Endothelial cell (in vitro differentiated cells): ENCODE data around the gene PCDHGA1. TPM values are rescaled to one million over a fixed set of nuclear protein-coding genes. Genes with fewer than 3 reads are reported as not detected.

Source experiments
- DNase-seq: peaks from one replicate; pipeline ENCODE4 v3.0.0; 2021; ENCODE audit warnings: low spot score
- H3K27ac Mint-ChIP-seq: one replicate; pipeline ENCODE4 v1.8.0; 2021; ENCODE audit warnings: mixed read lengths, inconsistent platforms; ENCODE audit not compliant: unreplicated experiment
- H3K27me3 Mint-ChIP-seq: one replicate; pipeline ENCODE4 v1.8.0; 2021; ENCODE audit warnings: mild to moderate bottlenecking, moderate library complexity, mixed read lengths, inconsistent platforms; ENCODE audit not compliant: unreplicated experiment
- H3K36me3 Mint-ChIP-seq: one replicate; pipeline ENCODE4 v1.8.0; 2021; ENCODE audit warnings: mild to moderate bottlenecking, low read depth, mixed read lengths, inconsistent platforms; ENCODE audit not compliant: unreplicated experiment
- H3K4me1 Mint-ChIP-seq: one replicate; pipeline ENCODE4 v1.8.0; 2021; ENCODE audit warnings: mild to moderate bottlenecking, mixed read lengths, inconsistent platforms; ENCODE audit not compliant: unreplicated experiment
- H3K4me3 Mint-ChIP-seq: one replicate; pipeline ENCODE4 v1.8.0; 2021; ENCODE audit warnings: mild to moderate bottlenecking, mixed read lengths, inconsistent platforms; ENCODE audit not compliant: unreplicated experiment
- H3K9me3 Mint-ChIP-seq: one replicate; pipeline ENCODE4 v1.8.0; 2021; ENCODE audit warnings: mixed read lengths, inconsistent platforms; ENCODE audit not compliant: unreplicated experiment
- total RNA-seq: library from RNA; stranded (reverse); fragmentation: NEBNext Ultra II Directional; extraction: Animal tissue kit (Norgen Biotek cat#: 25700); gene quantifications from one replicate; pipeline ENCODE4 v1.2.1, GENCODE V29; 2021; ENCODE audit not compliant: unreplicated experiment
- TF ChIP-seq, protein P1 (sequence below): fragments of 200-600 bp; sonication (generic); IDR thresholded peaks from one replicate; pipeline ENCODE4 v1.5.0; 2021; ENCODE audit warnings: antibody characterized with exemption; ENCODE audit not compliant: unreplicated experiment

Gene PCDHGA1
- total RNA-seq, 1 donor from 2014 or later = 1.4 TPM

DNA sequence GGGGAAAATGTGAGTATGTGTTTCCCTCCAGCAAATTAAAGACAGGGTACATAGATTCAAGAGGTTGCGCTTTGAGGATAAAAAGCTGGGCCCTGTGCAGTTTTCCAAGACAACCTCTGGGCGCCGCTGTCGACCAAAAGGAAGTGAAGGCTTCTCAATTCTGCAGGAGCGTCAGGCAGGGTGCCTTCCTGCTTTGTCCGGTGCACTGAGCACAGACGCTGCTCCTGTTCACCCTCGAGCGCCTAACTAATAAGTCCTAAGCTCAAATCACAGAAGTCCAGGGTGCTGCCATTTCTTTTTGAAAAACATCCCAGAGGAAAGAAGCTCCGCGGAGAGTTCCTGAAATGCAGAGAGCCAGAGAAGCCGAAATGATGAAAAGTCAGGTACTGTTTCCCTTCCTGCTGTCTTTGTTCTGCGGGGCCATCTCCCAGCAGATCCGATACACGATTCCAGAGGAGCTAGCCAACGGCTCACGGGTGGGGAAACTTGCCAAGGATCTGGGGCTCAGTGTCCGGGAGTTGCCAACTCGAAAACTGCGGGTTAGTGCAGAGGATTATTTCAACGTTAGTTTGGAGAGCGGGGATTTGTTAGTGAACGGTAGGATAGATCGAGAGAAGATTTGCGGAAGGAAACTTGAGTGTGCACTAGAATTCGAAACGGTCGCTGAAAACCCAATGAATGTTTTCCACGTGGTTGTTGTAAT, 19.8 kb downstream of the PCDHGA1 start, which contains the start of gene PCDHGB1:
Gene PCDHGB1 (plus strand): TSS at position 183 of the 703 bp plus-strand sequence. CDS start 162 bp downstream, at position 345.
- DNase-seq = peak; percentile 25
- Mint-ChIP-seq H3K4me1 (no peaks in the 10 kb centered on the region), H3K27ac (no peak within 1 kb of the TSS), H3K4me3 (peak within 1 kb of the TSS; percentile 43), H3K9me3 (peaks cover 30% of the 10 kb centered on the region), H3K27me3 (peaks cover 5% of the 10 kb centered on the region), H3K36me3 (peaks cover 41% of the 10 kb centered on the region)
- TF ChIP-seq, protein P1, sequence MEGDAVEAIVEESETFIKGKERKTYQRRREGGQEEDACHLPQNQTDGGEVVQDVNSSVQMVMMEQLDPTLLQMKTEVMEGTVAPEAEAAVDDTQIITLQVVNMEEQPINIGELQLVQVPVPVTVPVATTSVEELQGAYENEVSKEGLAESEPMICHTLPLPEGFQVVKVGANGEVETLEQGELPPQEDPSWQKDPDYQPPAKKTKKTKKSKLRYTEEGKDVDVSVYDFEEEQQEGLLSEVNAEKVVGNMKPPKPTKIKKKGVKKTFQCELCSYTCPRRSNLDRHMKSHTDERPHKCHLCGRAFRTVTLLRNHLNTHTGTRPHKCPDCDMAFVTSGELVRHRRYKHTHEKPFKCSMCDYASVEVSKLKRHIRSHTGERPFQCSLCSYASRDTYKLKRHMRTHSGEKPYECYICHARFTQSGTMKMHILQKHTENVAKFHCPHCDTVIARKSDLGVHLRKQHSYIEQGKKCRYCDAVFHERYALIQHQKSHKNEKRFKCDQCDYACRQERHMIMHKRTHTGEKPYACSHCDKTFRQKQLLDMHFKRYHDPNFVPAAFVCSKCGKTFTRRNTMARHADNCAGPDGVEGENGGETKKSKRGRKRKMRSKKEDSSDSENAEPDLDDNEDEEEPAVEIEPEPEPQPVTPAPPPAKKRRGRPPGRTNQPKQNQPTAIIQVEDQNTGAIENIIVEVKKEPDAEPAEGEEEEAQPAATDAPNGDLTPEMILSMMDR = no peak

DNA sequence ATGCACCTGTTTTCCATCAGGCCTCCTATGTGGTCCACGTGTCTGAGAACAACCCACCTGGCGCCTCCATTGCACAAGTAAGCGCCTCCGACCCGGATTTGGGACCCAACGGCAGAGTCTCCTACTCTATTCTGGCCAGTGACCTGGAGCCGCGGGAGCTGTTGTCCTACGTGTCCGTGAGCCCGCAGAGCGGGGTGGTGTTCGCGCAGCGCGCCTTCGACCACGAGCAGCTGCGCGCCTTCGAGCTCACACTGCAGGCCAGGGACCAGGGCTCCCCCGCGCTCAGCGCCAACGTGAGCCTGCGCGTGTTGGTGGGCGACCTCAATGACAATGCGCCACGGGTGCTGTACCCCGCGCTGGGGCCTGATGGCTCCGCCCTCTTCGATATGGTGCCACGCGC, 21.3 kb downstream of the PCDHGA1 start:
- peaks cover 45% of the 10 kb centered on the region for H3K36me3 Mint-ChIP-seq
- no peak for DNase-seq
- H3K27ac Mint-ChIP-seq = no peak overlapping the region
- no peaks in the 10 kb centered on the region for H3K4me1 Mint-ChIP-seq
- peaks cover 29% of the 10 kb centered on the region for H3K9me3 Mint-ChIP-seq
- TF ChIP-seq, protein P1 = no peak
- H3K4me3 Mint-ChIP-seq = no peak overlapping the region
- H3K27me3 Mint-ChIP-seq = peaks cover 6% of the 10 kb centered on the region

DNA sequence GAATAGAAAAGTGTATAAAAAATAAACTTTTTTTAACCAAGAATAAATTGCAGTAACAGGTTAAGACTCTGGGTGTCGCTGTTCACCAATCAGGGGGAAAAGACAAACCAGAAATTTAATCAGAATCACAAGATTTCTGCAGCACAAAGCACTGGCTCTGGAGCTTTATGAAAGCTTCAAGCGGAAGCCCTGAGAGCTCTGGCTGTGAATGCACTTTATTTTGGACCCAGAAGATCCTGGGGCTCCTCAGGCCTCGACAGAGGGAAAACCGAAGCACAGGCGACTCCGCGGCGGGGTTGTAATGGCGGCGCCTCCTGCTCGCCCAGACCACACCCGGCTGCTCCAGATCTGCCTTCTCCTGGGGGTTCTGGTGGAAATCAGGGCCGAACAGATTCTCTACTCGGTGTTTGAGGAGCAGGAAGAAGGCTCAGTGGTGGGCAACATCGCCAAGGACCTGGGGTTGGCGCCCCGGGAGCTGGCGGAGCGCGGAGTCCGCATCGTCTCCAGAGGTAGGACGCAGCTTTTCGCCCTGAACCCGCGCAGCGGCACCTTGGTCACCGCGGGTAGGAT, 24.7 kb downstream of the PCDHGA1 start, which contains the start of gene PCDHGA4:
Gene PCDHGA4 (plus strand): TSS at position 122 of the 570 bp plus-strand sequence. CDS start 87 bp downstream, at position 209.
- Mint-ChIP-seq H3K36me3 (peaks cover 45% of the 10 kb centered on the region), H3K9me3 (peaks cover 27% of the 10 kb centered on the region), H3K4me1 (peaks cover 7% of the 10 kb centered on the region), H3K27ac (no peak within 1 kb of the TSS), H3K4me3 (peak within 1 kb of the TSS; percentile 51), H3K27me3 (peaks cover 4% of the 10 kb centered on the region)
- TF ChIP-seq, protein P1 = peak; percentile 60
- DNase-seq = no peak

DNA sequence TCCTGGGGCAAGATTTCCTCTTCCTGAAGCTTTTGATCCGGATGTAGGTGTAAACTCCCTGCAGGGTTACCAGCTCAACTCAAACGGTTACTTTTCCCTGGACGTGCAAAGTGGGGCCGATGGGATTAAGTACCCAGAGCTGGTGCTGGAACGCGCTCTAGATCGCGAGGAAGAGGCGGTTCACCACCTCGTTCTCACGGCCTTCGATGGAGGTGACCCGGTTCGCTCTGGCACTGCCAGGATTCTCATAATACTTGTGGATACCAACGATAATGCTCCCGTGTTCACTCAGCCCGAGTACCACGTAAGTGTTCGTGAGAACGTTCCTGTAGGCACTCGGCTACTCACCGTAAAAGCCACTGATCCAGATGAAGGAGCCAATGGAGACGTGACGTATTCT, 25.3 kb downstream of the PCDHGA1 start:
- Mint-ChIP-seq H3K4me1 (peaks cover 13% of the 10 kb centered on the region), H3K4me3 (peak overlapping the region; percentile 51), H3K9me3 (peaks cover 27% of the 10 kb centered on the region), H3K27ac (no peak overlapping the region), H3K36me3 (peaks cover 47% of the 10 kb centered on the region), H3K27me3 (peaks cover 5% of the 10 kb centered on the region)
- DNase-seq = no peak
- TF ChIP-seq, protein P1 = no peak

DNA sequence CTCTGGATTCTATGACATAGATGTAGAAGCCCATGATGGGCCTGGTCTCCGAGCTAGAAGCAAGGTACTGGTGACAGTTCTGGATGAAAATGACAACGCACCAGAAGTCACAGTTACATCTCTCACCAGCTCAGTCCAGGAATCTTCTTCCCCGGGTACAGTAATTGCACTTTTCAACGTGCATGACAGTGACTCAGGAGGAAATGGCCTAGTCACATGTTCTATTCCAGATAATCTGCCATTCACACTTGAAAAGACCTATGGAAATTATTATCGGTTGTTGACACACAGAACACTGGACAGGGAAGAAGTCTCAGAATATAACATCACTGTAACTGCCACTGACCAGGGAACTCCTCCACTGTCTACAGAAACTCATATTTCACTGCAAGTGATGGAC, 25.8 kb downstream of the PCDHGA1 start:
- H3K27ac Mint-ChIP-seq = no peak overlapping the region
- peaks cover 32% of the 10 kb centered on the region for H3K9me3 Mint-ChIP-seq
- H3K27me3 Mint-ChIP-seq = peaks cover 8% of the 10 kb centered on the region
- peaks cover 15% of the 10 kb centered on the region for H3K4me1 Mint-ChIP-seq
- no peak for DNase-seq
- H3K36me3 Mint-ChIP-seq = peaks cover 52% of the 10 kb centered on the region
- TF ChIP-seq, protein P1 = no peak
- peak overlapping the region; percentile 47 for H3K4me3 Mint-ChIP-seq
